HEK293T (cell line): ENCODE measurements around the gene CNPY1.

Experiments used
- ARNT ChIP-seq: fragments of 450-650 bp; IDR thresholded peaks from 2 replicates; pipeline ENCODE4 v1.6.1; 2017; ENCODE audit warnings: mild to moderate bottlenecking
- BHLHE40 ChIP-seq: fragments of 450-650 bp; IDR thresholded peaks from 2 replicates; pipeline ENCODE4 v1.6.1; 2016; ENCODE audit warnings: mild to moderate bottlenecking, moderate library complexity, borderline replicate concordance
- CTBP1 ChIP-seq: fragments of 450-650 bp; IDR thresholded peaks from 2 replicates; pipeline ENCODE4 v1.6.1; 2016; ENCODE audit warnings: borderline replicate concordance
- ELF4 ChIP-seq: fragments of 450-650 bp; IDR thresholded peaks from 2 replicates; pipeline ENCODE4 v1.6.1; 2017; ENCODE audit warnings: antibody characterized with exemption
- FOXK2 ChIP-seq: fragments of 450-650 bp; IDR thresholded peaks from 2 replicates; pipeline ENCODE4 v1.6.1; 2016; ENCODE audit warnings: mild to moderate bottlenecking
- L3MBTL2 ChIP-seq: fragments of 450-650 bp; conservative IDR thresholded peaks from 2 replicates; pipeline ENCODE4 v1.6.1; 2016; ENCODE audit warnings: mild to moderate bottlenecking
- LEF1 ChIP-seq: fragments of 450-650 bp; IDR thresholded peaks from 2 replicates; pipeline ENCODE4 v1.6.1; 2017; ENCODE audit warnings: mild to moderate bottlenecking, borderline replicate concordance
- SP1 ChIP-seq: fragments of 450-650 bp; IDR thresholded peaks from 2 replicates; pipeline ENCODE4 v1.6.1; 2017
- SUZ12 ChIP-seq: fragments of 450-650 bp; IDR thresholded peaks from 2 replicates; pipeline ENCODE4 v1.6.1; 2016; ENCODE audit warnings: mild to moderate bottlenecking
- TARDBP ChIP-seq: fragments of 450-650 bp; IDR thresholded peaks from 2 replicates; pipeline ENCODE4 v1.6.1; 2016
- TF ChIP-seq, protein P1 (sequence below): fragments of 450-650 bp; IDR thresholded peaks from 2 replicates; pipeline ENCODE4 v1.6.1; 2016

DNA sequence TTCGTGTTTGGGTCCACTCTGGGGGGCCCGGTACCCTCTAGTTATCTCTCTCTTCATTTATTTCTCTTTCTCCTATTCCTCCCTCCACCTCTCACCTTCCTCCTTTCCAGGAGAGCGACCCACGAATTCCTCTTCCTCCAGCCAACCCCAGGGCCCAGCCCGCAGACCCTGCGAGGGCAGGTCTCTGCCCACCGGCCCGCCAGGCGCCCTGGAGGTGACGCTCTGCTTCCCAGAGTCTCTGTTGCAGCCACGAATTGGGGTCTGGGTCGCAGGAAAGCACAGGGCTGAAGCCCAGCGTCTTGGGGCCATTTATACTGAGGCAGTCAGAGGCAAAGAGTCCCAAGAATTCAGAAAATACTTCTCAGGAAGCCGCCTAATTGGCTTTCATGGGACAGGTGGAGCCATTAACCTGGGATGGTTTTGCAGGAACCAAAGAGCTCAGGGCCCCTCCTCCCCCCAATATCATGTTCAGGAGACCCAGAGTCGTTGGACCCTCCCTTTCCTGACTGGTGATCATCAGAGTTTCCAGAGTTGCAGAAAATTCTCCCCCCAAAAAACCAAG, 91.1 kb downstream of the CNPY1 start:
- TF ChIP-seq BHLHE40 (no peak), ARNT (no peak), TARDBP (no peak), SP1 (no peak), FOXK2 (no peak), CTBP1 (no peak), LEF1 (no peak), L3MBTL2 (no peak), SUZ12 (no peak), ELF4 (no peak)
- TF ChIP-seq, protein P1, sequence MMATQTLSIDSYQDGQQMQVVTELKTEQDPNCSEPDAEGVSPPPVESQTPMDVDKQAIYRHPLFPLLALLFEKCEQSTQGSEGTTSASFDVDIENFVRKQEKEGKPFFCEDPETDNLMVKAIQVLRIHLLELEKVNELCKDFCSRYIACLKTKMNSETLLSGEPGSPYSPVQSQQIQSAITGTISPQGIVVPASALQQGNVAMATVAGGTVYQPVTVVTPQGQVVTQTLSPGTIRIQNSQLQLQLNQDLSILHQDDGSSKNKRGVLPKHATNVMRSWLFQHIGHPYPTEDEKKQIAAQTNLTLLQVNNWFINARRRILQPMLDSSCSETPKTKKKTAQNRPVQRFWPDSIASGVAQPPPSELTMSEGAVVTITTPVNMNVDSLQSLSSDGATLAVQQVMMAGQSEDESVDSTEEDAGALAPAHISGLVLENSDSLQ = no peak
